Measurements from ENCODE around the gene ERG.

DNA sequence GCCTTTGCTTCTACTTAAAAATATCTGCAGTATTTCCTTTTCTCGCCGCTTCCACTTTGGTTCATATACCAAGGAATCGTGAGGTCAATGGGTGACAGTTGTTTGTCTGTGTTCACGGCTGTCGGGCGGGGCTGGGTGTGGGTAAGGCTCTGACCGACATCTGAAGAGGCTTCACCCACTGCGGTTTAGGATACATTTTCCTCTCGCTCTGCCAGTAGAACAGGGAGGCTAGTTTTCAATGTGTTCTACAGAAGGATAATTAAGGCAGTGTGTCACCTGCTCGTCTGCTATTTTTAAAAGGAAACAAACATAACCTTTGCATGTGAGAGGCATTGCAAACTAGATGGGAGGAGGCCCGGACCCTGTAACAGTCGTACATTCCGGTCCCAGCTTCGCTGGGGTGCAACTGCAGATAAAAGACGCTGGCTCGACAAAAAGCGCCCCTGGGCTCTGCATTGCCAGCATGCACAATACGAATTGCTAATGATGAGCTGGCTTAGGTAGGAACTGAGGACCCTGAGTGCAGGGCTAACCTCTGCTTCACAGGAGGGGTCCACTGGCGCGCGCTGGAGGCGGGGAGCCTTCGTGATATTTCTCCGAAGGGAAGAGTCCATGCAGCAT is 8.5 kb upstream of the ERG start:
- TF ChIP-seq, protein P1, sequence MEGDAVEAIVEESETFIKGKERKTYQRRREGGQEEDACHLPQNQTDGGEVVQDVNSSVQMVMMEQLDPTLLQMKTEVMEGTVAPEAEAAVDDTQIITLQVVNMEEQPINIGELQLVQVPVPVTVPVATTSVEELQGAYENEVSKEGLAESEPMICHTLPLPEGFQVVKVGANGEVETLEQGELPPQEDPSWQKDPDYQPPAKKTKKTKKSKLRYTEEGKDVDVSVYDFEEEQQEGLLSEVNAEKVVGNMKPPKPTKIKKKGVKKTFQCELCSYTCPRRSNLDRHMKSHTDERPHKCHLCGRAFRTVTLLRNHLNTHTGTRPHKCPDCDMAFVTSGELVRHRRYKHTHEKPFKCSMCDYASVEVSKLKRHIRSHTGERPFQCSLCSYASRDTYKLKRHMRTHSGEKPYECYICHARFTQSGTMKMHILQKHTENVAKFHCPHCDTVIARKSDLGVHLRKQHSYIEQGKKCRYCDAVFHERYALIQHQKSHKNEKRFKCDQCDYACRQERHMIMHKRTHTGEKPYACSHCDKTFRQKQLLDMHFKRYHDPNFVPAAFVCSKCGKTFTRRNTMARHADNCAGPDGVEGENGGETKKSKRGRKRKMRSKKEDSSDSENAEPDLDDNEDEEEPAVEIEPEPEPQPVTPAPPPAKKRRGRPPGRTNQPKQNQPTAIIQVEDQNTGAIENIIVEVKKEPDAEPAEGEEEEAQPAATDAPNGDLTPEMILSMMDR (IDR thresholded peaks at IDR 0.05), result no peak
- TF ChIP-seq POLR2A (IDR thresholded peaks at IDR 0.05), result no peak

All from testis (tissue), 2 donors.